Astrocyte (in vitro differentiated cells and primary cell): ENCODE measurements around the gene MDP1. TPM values are rescaled to one million over a fixed set of nuclear protein-coding genes. Genes with fewer than 3 reads are reported as not detected.

ENCODE experiments used
- DNase-seq: peaks from one replicate; pipeline ENCODE4 v3.0.0-alpha.2; 2010; ENCODE audit warnings: low read depth
- FAIRE-seq: peaks from 2 replicates; lab custom pipeline; 2011; peaks lifted over from hg19 to GRCh38; lab: Jason Lieb, UNC
- H2AFZ ChIP-seq: 2 replicates; pipeline ENCODE4 v1.6.0; 2012; ENCODE audit warnings: low read depth, low read length, inconsistent platforms
- H3K27ac ChIP-seq: 2 replicates; pipeline ENCODE4 v1.5.1; 2011; ENCODE audit warnings: low read depth, low read length, inconsistent platforms
- H3K27me3 ChIP-seq: 2 replicates; pipeline ENCODE4 v1.6.0; 2011; ENCODE audit warnings: low read length, inconsistent platforms; ENCODE audit not compliant: insufficient read depth
- H3K36me3 ChIP-seq: 2 replicates; pipeline ENCODE4 v1.5.1; 2011; ENCODE audit warnings: low read length, inconsistent platforms; ENCODE audit not compliant: insufficient read depth
- H3K4me1 ChIP-seq: 2 replicates; pipeline ENCODE4 v1.5.1; 2011; ENCODE audit warnings: low read length, inconsistent platforms; ENCODE audit not compliant: insufficient read depth
- H3K4me2 ChIP-seq: 2 replicates; pipeline ENCODE4 v1.6.0; 2012; ENCODE audit warnings: low read length, inconsistent platforms
- H3K4me3 ChIP-seq: 2 replicates; pipeline ENCODE4 v1.5.1; 2011; ENCODE audit warnings: low read depth, mild to moderate bottlenecking, low read length, inconsistent platforms; ENCODE audit not compliant: insufficient read depth
- H3K79me2 ChIP-seq: 2 replicates; pipeline ENCODE4 v1.6.0; 2012; ENCODE audit warnings: mild to moderate bottlenecking, low read length, inconsistent platforms; ENCODE audit not compliant: insufficient read depth
- H3K9ac ChIP-seq: 2 replicates; pipeline ENCODE4 v1.6.0; 2012; ENCODE audit warnings: mild to moderate bottlenecking, low read length, inconsistent platforms
- H3K9me3 ChIP-seq: 2 replicates; pipeline ENCODE4 v1.5.1; 2012; ENCODE audit warnings: low read depth, mild to moderate bottlenecking, low read length, inconsistent platforms; ENCODE audit not compliant: insufficient read depth
- H4K20me1 ChIP-seq: 2 replicates; pipeline ENCODE4 v1.6.0; 2012; ENCODE audit warnings: low read length, inconsistent platforms; ENCODE audit not compliant: insufficient read depth
- H3K27ac Mint-ChIP-seq: one replicate; pipeline ENCODE4 v1.8.0; 2021; ENCODE audit warnings: mild to moderate bottlenecking, mixed read lengths; ENCODE audit not compliant: unreplicated experiment
- H3K27me3 Mint-ChIP-seq: one replicate; pipeline ENCODE4 v1.8.0; 2021; ENCODE audit warnings: low read depth, mixed read lengths; ENCODE audit not compliant: unreplicated experiment
- H3K36me3 Mint-ChIP-seq: one replicate; pipeline ENCODE4 v1.8.0; 2021; ENCODE audit warnings: low read depth, mixed read lengths; ENCODE audit not compliant: unreplicated experiment
- H3K4me1 Mint-ChIP-seq: one replicate; pipeline ENCODE4 v1.8.0; 2021; ENCODE audit warnings: low read depth, mixed read lengths; ENCODE audit not compliant: unreplicated experiment
- H3K4me3 Mint-ChIP-seq: one replicate; pipeline ENCODE4 v1.8.0; 2021; ENCODE audit warnings: mild to moderate bottlenecking, moderate library complexity, mixed read lengths; ENCODE audit not compliant: unreplicated experiment
- H3K9me3 Mint-ChIP-seq: one replicate; pipeline ENCODE4 v1.8.0; 2021; ENCODE audit warnings: mild to moderate bottlenecking, mixed read lengths; ENCODE audit not compliant: unreplicated experiment
- CTCF ChIP-seq: IDR thresholded peaks from 2 replicates; pipeline ENCODE4 v1.5.1; 2011; ENCODE audit warnings: low read depth, mild to moderate bottlenecking, inconsistent platforms, low read length, moderate library complexity; ENCODE audit not compliant: insufficient read depth
- EZH2 ChIP-seq: IDR thresholded peaks from 2 replicates; pipeline ENCODE4 v1.6.1; 2012; ENCODE audit warnings: mild to moderate bottlenecking, low read length, inconsistent platforms; ENCODE audit not compliant: insufficient read depth
- total RNA-seq: library from RNA; stranded (reverse); gene quantifications from 2 replicates; pipeline ENCODE4 v1.2.1, GENCODE V29; 2021

Gene MDP1
- total RNA-seq, 1 donor from 2014 or later = 8.9 TPM

- no peak for FAIRE-seq
- Histone ChIP-seq H3K27me3 (no peaks in the 10 kb centered on the region), H3K27ac (no peak overlapping the region), H3K4me1 (peaks cover 30% of the 10 kb centered on the region), H3K9ac (peak overlapping the region; percentile 21), H3K4me3 (no peak overlapping the region), H3K36me3 (peaks cover 47% of the 10 kb centered on the region), H3K9me3 (no peaks in the 10 kb centered on the region), H3K4me2 (peak overlapping the region; percentile 93), H4K20me1 (peaks cover 26% of the 10 kb centered on the region), H2AFZ (no peak overlapping the region), H3K79me2 (peaks cover 52% of the 10 kb centered on the region)
- DNase-seq = no peak
- H3K36me3 Mint-ChIP-seq = peaks cover 39% of the 10 kb centered on the region
- H3K9me3 Mint-ChIP-seq = no peaks in the 10 kb centered on the region
- peak overlapping the region; percentile 95 for H3K4me3 Mint-ChIP-seq
- H3K27ac Mint-ChIP-seq = peak overlapping the region; percentile 75
- TF ChIP-seq EZH2 (no peak), CTCF (no peak)
- peaks cover 42% of the 10 kb centered on the region for H3K4me1 Mint-ChIP-seq
- no peaks in the 10 kb centered on the region for H3K27me3 Mint-ChIP-seq
Measured at GRCh38 chr14:24240110-24240918, 24.4 kb upstream of the MDP1 start.

- H4K20me1 ChIP-seq = peaks cover 26% of the 10 kb centered on the region
- Mint-ChIP-seq H3K27me3 (no peaks in the 10 kb centered on the region), H3K4me1 (peaks cover 49% of the 10 kb centered on the region), H3K36me3 (peaks cover 39% of the 10 kb centered on the region), H3K4me3 (peak overlapping the region; percentile 63), H3K9me3 (no peaks in the 10 kb centered on the region), H3K27ac (peak overlapping the region; percentile 29)
- no peak overlapping the region for H3K27ac ChIP-seq
- H3K9ac ChIP-seq = no peak overlapping the region
- H3K79me2 ChIP-seq = peaks cover 69% of the 10 kb centered on the region
- no peak for FAIRE-seq
- no peak for DNase-seq
- TF ChIP-seq CTCF (no peak), EZH2 (no peak)
- peak overlapping the region; percentile 93 for H3K4me2 ChIP-seq
- H2AFZ ChIP-seq = no peak overlapping the region
- no peaks in the 10 kb centered on the region for H3K27me3 ChIP-seq
- H3K9me3 ChIP-seq = no peaks in the 10 kb centered on the region
- H3K4me3 ChIP-seq = no peak overlapping the region
- H3K4me1 ChIP-seq = peaks cover 36% of the 10 kb centered on the region
- peaks cover 52% of the 10 kb centered on the region for H3K36me3 ChIP-seq
Measured at GRCh38 chr14:24238527-24239037, 22.7 kb upstream of the MDP1 start.

GRCh38 chr14:24238123-24238522 lies 22.3 kb upstream of the MDP1 start:
- Histone ChIP-seq H3K9me3 (no peaks in the 10 kb centered on the region), H3K27me3 (no peaks in the 10 kb centered on the region), H2AFZ (no peak overlapping the region), H3K79me2 (peaks cover 73% of the 10 kb centered on the region), H3K4me3 (no peak overlapping the region), H3K4me2 (no peak overlapping the region), H3K4me1 (peaks cover 40% of the 10 kb centered on the region), H3K36me3 (peaks cover 52% of the 10 kb centered on the region), H3K9ac (no peak overlapping the region), H4K20me1 (peaks cover 26% of the 10 kb centered on the region), H3K27ac (no peak overlapping the region)
- Mint-ChIP-seq H3K27me3 (no peaks in the 10 kb centered on the region), H3K27ac (peak overlapping the region; percentile 53), H3K9me3 (no peaks in the 10 kb centered on the region), H3K4me3 (peak overlapping the region; percentile 63), H3K4me1 (peaks cover 50% of the 10 kb centered on the region), H3K36me3 (peaks cover 39% of the 10 kb centered on the region)
- DNase-seq (no peak), FAIRE-seq (no peak)
- no peak for TF ChIP-seq CTCF
- TF ChIP-seq EZH2 = no peak
